ENCODE results near the gene PHOX2B.

DNA sequence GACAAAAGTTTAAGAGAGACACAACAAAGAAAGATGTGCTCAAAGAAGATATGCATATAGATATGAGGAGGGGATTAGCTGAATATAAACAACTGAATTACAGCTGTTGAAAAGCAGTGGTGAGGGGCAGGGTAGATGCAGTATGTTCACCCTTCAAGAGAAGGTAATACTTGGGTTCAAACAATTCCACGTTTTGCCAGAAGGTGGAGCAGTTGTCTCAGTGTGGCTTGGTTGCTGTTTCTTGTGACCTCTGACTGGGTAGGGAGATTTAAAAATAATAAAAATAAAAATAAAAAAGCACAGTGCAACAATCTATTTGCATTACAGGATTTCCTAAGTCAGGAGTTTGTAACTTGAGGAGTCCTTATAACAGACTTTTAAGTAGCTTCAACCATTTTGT, 23.3 kb downstream of the PHOX2B start:
- TF ChIP-seq, protein P1, sequence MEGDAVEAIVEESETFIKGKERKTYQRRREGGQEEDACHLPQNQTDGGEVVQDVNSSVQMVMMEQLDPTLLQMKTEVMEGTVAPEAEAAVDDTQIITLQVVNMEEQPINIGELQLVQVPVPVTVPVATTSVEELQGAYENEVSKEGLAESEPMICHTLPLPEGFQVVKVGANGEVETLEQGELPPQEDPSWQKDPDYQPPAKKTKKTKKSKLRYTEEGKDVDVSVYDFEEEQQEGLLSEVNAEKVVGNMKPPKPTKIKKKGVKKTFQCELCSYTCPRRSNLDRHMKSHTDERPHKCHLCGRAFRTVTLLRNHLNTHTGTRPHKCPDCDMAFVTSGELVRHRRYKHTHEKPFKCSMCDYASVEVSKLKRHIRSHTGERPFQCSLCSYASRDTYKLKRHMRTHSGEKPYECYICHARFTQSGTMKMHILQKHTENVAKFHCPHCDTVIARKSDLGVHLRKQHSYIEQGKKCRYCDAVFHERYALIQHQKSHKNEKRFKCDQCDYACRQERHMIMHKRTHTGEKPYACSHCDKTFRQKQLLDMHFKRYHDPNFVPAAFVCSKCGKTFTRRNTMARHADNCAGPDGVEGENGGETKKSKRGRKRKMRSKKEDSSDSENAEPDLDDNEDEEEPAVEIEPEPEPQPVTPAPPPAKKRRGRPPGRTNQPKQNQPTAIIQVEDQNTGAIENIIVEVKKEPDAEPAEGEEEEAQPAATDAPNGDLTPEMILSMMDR (IDR thresholded peaks at IDR 0.05; ENCODE audit: low read length) = no peak
- no peak for TF ChIP-seq EZH2 (optimal IDR thresholded peaks at IDR 0.05; ENCODE audit: low read depth, low read length)
